Measurements from ENCODE around the gene RIPOR3. TPM values are rescaled to one million over a fixed set of nuclear protein-coding genes. Genes with fewer than 3 reads are reported as not detected.

Gene RIPOR3
- total and polyA plus RNA-seq, 4 donors, result 5.6 to 90.3 (median 16.3) TPM

- H3K9ac ChIP-seq (ENCODE audit: low read depth in 1 of 2, low read length in 2 of 2), result no peak overlapping the region
- H3K4me1 ChIP-seq (ENCODE audit: control insufficient read depth in 4 of 4, insufficient read depth in 4 of 4, low read length in 3 of 4), result peaks cover 0 to 7% (median 3%) of the 10 kb centered on the region in 4 donors
- no peak overlapping the region for H3K27ac ChIP-seq (ENCODE audit: low read depth in 1 of 2, low read length in 2 of 2)
Measured at GRCh38 chr20:50562262-50562701, 129.1 kb downstream of the RIPOR3 start.

More at GRCh38 chr20:50562262-50562701, 129.1 kb downstream of the RIPOR3 start:
- DNase-seq (ENCODE audit: low spot score), result no peak
- no peaks in the 10 kb centered on the region for H3K27me3 ChIP-seq (ENCODE audit: control insufficient read depth in 4 of 4, insufficient read depth in 4 of 4, low read length in 3 of 4)
- H3K4me3 ChIP-seq (ENCODE audit: low read depth in 1 of 3, low read length in 3 of 3), result no peak overlapping the region
- H3K9me3 ChIP-seq (ENCODE audit: control insufficient read depth in 4 of 4, low read length in 3 of 4), result no peaks in the 10 kb centered on the region
- 88% methylated on average over 7 of the region's 7 CpGs for WGBS
- no peak for TF ChIP-seq CTCF (IDR thresholded peaks at IDR 0.05; ENCODE audit: low read depth, low read length, missing input control)
- TF ChIP-seq YY1 (IDR thresholded peaks at IDR 0.05), result no peak
- TF ChIP-seq MAX (IDR thresholded peaks at IDR 0.05), result no peak
- no peak for TF ChIP-seq SP1 (IDR thresholded peaks at IDR 0.05)
- no peak for TF ChIP-seq HNF4A (conservative IDR thresholded peaks at IDR 0.05)
- no peak for TF ChIP-seq ATF3 (IDR thresholded peaks at IDR 0.05)
- TF ChIP-seq FOXA2 (IDR thresholded peaks at IDR 0.05), result no peak
- TF ChIP-seq TAF1 (conservative IDR thresholded peaks at IDR 0.05), result no peak
- TF ChIP-seq EGR1 (IDR thresholded peaks at IDR 0.05; ENCODE audit: low read depth in 2 of 2), result no peak
- no peak for TF ChIP-seq RAD21 (IDR thresholded peaks at IDR 0.05)
- no peak for TF ChIP-seq JUND (IDR thresholded peaks at IDR 0.05)
- TF ChIP-seq REST (IDR thresholded peaks at IDR 0.05), result no peak
- no peak for TF ChIP-seq RXRA (IDR thresholded peaks at IDR 0.05)
- TF ChIP-seq GABPA (IDR thresholded peaks at IDR 0.05 in 1 of 2, conservative IDR thresholded peaks at IDR 0.05 in 1 of 2), result no peak
- TF ChIP-seq HNF4G (IDR thresholded peaks at IDR 0.05), result no peak
- no peak for TF ChIP-seq FOXA1 (IDR thresholded peaks at IDR 0.05)
- H3K36me3 ChIP-seq (ENCODE audit: control insufficient read depth in 4 of 4, insufficient read depth in 3 of 4, low read depth in 1 of 4, low read length in 3 of 4), result peaks cover 2 to 12% (median 4%) of the 10 kb centered on the region in 4 donors

Measured in liver (tissue), 9 donors.